ENCODE results near the gene CCDC89. TPM values are rescaled to one million over a fixed set of nuclear protein-coding genes. Genes with fewer than 3 reads are reported as not detected.

The CCDC89 gene
- polyA plus RNA-seq (ENCODE audit: insufficient read length) = 2.8 TPM

DNA sequence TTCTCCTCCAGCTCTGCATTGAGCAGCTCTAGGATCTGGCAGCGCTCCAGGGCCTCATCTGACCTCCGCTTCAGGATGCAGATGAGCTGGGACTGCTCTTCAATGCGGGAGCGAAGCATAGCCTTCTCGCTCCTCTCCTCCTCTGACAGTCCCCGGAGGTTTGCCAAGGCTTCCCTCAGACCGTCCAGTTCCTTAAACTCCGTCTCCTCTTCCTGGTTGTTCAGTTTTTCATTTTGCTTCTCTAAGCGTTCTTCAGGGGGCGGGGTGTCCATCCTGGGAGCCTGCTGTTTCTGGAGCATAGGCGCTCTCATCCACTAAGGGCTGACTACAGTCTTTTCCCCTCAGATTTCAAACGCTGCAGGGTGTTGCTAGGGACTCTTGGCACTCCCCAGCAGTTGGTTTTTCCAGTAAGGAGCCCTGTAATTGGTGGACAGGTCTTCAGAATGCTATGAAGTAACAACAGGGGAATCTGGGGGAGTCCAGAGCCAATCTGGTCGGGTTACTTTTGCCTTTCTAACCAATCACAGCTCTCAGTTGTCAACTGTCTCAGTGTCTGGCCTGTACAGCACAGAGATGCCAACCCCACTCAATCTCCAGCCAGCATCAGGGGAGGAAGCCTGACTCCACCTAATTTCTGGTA, at the start of gene CCDC89:
Gene CCDC89 (minus strand): TSS at position 376 of the 640 bp plus-strand sequence. CDS start 65 bp downstream, at position 311.
- DNase-seq (ENCODE audit: low read depth) = peak; percentile 78

DNA sequence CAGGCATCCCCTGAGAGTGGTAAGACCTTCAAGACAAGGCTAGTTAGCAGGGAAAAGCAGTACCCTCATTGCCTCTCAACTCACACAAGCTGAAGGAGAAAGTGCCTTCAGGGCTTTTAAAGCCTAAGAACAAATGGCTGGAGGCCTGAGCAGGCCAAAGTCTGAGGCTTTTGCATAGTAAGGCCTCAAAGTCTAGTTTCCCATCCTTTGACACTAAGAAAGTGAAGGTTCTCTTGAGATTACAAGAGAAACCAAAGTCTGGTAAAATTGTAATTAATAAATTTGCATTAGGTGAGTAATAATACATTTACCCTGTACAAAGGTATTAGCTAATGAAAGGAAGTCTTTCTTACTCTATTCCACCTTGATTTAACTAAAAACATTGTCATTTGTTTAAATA, 47.0 kb upstream of the CCDC89 start:
- DNase-seq (ENCODE audit: low read depth) = no peak

DNA sequence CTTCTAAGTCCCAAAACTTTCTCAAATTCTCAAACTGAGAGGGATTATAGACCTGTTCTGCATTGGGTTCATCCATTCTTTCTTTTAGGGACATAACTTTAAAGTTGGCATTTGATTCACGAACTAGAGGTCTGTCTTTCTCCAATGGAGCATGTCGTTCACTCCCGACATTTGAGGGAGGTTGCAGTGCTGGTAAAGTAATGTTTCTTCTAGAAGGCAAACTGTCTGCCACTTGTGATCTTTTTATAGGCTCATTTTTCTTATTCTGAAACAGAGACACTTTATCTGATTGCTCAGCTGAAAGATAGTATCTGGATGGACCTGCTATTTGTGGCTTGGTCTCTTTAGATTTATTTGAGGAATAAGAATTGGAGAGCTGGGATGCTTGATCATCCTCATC, 40.4 kb upstream of the CCDC89 start:
- DNase-seq (ENCODE audit: low read depth) = no peak

DNA sequence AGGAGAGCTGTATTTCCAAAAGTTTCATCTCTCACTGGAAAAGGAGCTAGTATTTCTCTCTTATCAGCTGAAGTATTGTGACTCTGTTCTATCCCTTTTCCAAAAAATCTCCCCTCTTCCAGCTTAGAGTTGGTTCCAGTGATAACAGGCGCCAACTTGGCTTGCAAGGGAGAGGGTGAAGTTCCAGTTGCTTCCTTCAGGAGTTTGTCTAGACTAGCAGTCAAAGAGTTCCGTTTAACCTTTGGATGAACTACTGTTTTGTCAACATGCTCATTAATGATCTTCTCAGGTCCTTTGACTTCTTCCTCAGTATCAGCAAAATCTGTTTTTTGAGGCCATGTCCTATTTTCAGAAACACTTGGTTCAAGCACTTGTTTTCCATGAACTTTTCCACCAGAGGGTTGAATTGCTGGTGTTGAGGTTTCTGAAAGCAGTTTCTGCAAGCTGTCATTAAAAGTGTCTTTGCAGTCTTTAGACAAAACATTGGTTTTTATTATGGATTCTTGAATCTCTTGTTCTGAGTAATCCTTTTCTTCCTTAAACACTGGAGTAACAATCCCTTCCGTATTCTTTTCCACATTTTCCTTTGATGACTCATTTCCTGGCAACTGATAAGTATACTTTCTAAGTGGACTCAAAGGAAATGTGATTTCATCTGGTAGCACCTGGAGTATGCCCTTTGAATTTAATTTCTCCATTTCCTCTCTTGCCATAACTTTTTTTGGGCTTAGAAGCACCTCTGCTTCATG, 39.7 kb upstream of the CCDC89 start:
- no peak for DNase-seq (ENCODE audit: low read depth)

DNA sequence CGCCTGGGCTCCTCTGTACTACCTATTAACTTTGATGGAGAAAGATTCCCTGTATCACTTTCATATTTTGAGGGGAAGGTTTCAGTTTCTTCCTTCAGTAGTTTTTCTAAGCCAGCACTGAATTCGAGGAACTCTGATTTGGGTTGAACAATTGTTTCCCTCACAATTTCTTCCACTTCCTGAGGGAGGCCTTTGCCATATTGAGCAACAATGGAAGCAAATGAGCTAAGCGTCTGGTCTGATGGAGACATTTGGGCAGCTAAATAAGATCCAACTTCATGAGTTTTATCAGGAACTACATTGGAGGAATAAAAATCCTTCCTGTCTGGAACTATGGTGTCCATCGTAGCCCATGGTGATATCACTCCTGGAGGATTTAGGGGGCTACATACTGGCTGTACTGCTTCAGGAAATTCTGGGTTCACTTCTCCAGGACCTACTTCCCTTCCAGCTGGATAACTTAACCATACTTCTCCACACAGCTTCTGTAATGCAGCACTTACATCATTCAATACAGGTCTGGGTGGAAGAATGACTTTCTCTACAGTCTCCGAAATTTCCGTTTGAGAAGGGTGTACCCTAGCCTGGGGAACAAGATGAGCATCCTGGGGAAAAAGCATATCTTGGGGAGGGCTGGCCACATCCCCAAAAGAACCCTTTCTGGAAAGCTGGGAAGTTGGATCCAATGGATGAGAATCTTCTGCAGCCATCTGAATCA, 38.9 kb upstream of the CCDC89 start:
- DNase-seq (ENCODE audit: low read depth) = no peak

DNA sequence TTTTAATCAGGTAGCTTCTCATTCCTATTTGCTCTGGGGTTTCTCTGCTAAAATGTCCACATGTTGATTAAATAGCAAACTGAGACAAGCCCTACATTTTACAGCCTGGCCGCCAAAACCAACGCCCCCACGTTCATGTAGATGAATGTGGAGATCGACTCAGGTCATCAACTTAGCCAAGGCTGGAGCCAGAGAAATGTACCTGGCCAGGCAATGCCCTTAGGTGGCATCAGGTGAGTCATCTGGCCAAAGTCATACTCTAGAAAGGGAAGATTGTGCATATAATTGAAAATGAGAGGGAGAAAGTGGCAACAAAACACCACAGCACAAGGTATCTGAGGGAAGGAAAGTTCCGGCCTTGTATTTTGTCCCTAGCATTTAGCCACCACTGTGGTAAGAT, 37.1 kb upstream of the CCDC89 start:
- no peak for DNase-seq (ENCODE audit: low read depth)

DNA sequence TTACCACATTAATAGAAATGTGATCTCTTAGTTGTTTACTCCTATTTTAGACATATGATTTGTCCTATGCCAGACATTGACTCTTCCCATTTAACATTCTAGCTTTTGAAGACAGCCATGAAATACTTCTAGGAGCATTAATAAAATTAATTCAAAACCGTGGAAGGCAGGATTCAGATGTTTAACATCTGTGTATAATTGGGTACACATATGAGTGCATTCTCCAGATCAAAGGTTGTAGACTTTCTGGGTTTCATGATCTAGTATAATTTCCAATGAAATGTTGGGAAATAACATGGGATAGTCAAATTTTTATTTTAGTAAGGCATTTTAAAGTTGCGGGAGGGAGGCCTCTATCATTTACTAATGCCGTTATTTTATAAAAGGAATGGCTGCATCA, 35.2 kb upstream of the CCDC89 start:
- no peak for DNase-seq (ENCODE audit: low read depth)

DNA sequence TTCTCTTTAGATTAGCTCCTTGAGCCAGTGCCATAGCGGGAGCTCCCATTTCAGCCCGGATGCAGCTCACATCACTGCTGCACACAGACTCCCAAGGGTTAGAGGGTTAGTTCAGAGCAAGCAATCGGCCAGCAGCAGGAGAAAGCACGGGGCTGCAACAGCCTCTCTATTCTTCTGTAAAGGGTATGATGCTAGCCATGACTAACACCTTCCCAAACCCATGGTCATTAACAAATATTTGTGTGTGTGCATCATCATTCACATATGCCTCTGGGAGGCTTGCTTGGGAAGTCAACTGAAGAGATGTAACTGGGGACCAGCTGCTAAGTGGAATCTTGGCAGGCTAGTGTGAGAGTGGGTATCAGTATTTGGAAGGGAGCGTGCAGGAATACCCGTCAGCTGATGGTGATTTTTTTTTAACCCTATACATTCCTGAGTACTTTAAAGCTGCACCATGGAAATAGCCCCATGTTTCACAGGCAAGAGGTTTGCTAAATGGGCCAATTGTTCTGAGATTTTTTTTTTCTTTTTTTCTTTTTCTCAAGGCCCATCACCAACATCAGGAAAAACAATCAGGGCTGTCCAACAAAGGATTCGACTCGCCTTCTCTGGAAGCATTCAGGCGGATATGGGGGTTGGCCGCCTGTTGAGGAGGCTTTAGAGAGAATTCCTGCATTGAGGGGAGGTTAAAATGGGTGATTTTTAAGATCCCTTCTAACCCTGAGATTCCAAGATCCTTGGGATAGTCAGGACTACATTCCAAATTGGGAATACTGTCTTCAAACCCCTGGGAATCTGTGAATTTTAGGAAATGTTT, 33.2 kb upstream of the CCDC89 start:
- peak; percentile 54 for DNase-seq (ENCODE audit: low read depth)

DNA sequence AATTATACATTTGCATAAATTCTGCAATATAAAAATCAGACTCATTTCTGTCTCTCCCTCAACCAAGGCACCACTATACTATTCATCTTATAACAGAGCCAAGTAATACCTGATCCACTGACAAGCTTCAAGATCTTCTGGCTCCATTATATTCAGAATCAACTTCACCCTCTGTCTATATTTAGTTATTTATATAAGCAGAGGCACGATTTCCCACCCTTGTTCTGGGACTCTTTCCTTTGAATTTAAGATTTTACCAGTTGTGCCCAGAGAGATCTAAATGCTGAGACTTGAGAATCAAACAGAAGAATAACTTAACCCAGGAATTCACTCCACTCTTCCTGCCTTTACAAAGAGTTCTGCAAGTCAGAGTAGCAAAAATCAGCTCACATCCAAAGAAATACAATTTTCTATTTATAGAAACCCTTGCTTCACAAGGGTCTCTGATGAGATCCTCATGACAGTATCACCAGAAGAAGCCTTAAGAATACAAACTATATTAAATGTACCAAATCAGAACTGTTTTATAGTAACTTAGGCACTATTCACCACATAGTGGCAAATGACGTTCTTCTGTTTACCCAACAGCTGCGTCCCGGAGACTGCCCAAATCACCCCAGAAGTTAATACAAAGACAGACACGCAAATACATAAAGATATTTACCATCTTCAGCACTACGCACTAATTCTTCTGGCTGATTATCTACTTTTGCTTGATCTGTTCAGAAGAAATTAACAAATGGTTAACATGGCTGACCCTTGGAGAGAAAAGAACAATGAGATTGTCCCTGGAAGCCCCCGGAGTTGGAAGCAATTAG, 32.3 kb upstream of the CCDC89 start:
- no peak for DNase-seq (ENCODE audit: low read depth)

DNA sequence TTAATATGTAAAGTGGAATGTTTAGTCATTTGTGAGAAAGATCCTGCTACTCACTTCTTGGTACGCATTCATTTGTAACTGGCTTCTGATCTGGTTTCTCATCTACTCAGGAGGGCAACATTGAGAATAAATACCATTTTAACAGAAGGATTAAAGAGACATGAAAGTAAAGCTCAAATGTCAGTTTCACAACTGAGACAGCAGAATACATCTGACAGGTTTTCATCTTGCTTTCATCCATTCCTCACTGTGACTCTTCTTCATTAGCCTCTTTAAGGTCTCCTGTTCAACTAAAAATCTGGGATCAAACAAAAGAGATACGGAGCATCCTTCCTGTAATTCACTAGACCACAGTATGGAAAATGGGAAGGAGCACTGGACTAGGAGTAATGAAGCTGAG, 31.4 kb upstream of the CCDC89 start:
- DNase-seq (ENCODE audit: low read depth) = no peak

DNA sequence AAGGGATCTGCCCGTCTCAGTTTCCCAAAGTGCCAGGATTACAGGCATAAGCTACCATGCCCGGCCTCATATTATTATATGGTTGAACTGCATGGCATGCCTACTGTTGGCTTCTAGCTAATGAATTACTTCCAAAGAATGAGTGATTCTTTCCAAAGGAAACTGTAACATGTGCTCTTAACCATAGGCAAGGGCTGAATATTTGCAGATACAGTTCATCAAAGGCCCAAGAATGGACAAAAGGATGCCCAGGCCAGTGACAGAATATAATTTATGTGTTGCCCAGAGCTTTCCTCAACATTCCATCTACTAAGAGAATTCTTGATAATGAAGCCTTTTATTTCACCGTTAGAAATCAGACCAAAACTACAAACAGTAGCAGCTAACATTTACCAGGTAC, 27.0 kb upstream of the CCDC89 start:
- no peak for DNase-seq (ENCODE audit: low read depth)

DNA sequence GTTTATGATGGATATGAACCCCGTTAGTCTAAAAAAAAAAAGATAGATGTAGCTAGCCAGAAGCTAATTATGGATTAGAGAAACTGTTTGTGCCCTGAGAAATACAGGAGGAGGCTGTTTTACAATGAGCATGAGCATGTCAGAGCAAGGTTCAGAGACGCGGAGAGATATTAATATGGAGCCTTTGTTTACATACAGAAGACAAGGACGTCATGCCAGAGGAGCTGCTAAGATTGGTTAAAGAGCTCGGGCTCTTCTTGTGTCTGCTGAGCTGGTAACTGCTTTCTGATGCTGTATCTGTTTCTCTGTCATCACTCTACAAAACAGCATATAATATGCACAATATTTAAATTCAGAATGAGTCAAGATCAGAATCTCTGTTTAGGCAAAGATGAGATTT, 24.9 kb upstream of the CCDC89 start:
- no peak for DNase-seq (ENCODE audit: low read depth)

DNA sequence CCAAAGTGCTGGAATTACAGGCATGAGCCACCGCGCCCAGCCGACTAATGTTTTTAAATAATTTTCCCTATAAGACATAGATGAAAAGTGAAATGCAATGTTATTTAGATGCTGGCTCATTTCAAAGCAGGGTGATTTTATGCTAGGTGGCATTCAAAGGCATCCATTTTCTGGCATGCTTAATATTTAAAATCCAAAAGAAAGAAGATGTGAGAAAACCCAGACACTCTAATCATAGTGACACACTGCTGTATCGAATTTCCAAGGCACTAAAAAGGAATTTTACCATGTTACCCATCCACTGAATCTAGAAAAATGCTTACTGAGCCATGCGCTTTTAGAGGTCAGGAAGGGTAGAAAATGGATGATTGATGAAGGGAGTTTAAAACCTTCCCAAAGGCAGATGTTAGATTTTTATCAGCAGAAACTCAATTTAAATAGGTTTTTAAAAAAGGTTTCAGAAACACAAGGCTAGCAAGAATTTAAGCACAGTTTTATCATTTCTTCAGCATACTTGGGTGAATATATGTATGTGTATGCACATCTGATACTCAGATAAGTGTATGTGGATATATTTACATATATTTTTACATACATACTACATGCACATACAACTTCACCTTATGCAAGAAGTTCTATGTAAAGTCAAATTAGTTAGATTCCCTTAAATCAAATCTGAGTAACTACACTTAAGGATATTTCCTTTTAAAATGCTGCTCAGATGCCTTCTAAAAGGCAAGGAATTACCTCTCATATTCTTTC, 24.1 kb upstream of the CCDC89 start:
- no peak for DNase-seq (ENCODE audit: low read depth)

DNA sequence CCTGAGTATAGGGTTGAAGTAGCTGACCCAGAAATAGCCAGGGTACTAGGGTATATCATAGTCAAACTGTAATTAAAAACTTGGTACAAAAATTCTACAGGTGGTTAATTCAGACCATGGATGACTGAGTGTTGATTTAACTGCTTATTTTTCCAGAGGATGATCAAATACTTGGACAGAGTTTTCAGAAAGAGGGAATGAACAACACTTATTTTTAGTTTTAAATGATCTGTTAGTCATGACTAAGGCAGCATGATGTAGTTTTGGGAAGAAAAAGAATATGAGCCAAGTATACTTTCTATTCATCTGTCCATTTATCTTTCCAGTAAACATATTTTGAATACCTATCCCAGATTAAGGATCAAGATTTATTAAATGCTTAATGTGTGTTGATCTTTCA, 19.8 kb upstream of the CCDC89 start:
- no peak for DNase-seq (ENCODE audit: low read depth)

DNA sequence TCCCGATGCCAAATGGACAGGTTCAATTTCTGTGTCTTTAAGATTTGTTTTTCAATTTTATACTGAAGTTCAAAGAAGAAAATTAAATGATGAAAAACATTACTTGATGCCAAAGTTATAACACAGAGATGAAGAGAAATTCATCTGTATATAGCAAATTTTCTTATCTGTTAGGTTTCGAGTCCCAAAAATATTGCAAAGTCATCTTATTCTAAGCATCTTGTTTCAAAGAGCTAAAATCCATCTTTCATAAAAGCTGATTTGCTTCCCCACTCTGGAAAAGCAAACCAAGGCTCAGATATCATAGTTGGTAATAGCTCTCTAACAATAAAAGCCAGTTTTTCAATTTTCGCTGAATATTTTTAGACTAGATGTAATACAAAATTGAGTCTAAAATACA, 19.0 kb upstream of the CCDC89 start:
- DNase-seq (ENCODE audit: low read depth) = no peak

DNA sequence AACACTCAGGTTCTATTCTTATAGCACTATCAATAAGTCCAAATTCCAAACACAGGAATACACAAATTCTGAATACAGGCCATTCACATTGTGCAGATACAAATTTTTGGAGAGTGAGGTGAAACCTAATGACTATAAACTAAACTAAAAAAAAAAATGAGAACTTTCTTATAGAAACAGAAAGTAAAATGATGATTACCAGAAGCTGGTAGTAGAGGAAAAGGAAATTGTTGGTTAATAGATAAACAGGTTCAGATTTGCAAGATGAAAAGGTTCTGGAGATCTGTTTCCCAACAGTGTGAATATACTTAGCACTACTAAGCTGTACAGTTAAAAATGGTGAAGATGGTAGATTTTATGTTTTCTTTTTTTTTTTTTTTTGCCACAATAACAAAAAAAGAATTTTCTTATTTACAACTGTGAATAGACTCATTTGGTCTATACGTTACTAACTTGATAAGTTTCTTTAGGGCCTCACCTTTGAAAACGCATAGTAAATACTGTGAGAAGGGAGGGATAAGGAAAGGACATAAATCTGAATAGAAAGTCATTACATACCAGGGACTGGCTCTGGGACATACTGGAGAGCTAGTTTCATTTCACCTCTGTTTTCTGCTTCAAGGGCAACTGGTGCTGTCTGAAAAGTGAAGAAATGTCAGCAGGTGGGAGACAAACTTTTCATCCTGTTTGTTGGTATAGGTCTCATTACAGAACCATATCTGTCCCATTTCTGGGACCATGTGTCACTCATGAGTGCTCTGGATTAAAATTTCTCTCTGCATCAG, 14.2 kb upstream of the CCDC89 start:
- no peak for DNase-seq (ENCODE audit: low read depth)

DNA sequence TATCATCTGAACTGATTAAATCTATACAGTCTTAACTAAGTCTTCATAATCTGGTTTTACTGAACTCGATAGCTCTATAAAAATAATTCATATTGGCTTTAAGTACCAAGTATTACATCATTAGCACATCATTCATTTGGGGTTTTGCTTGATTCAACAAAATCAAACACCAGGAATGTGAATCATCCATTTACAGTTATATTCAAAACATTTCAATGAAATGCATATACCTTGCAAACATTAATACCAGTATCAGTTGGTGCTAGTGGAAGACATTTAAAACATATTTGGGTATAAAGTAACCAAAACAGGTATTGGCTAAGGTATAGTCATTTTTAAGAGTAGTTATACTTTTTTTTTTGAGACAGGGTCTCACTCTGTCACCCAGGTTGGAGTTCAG, 12.2 kb upstream of the CCDC89 start:
- DNase-seq (ENCODE audit: low read depth) = no peak

DNA sequence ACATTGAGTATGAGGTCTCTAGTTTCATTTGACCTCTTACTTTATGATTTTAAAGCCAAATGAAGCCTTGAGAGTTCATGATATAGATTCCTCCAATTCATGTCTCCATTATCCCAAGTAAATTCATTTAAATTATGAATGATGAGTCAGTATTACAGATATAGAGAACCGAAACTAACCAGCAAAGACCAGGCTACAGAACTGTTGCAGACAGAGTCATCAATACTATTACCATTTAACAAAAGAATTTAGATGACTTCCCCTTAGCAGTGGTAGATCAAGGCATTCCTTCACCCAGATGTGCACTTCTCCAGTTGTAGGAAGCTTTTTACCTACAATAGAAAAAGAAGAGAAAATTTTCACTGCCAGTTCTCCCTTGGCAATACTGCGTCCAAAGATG, 11.8 kb upstream of the CCDC89 start:
- no peak for DNase-seq (ENCODE audit: low read depth)

DNA sequence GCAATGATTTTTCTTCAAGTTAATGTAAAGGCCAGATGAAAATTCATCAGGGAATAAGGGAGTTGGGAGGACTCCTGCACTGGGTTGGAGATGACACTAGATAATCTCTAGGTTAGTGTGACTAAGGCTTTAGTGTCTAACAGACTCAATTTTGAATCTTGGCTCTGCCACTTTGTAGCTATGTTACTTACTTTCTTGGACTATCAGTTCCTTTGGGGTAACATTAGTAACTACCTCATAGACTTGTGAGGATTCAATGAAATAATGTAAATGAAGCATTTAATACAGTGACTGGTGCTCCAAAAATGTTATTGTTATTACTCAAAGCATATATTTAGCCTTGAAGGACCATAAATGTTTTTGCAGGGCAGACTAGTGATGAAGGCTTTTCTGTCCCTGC, 9.6 kb upstream of the CCDC89 start:
- DNase-seq (ENCODE audit: low read depth) = no peak

All from forelimb muscle (tissue), 1 donor.